GM12892 (cell line): ENCODE measurements around the gene GNAL. TPM values are rescaled to one million over a fixed set of nuclear protein-coding genes. Genes with fewer than 3 reads are reported as not detected.
"Not testable (repeated sequence)": the region's sequence is repeated elsewhere in the genome, so short reads cannot be mapped to it uniquely, and the experiment has no call there.

Source experiments
- DNase-seq: peaks from one replicate; pipeline ENCODE4 v3.0.0; 2011; ENCODE audit not compliant: insufficient read length
- FAIRE-seq: peaks from 2 replicates; lab custom pipeline; 2011; peaks lifted over from hg19 to GRCh38; lab: Jason Lieb, UNC
- POLR2A ChIP-seq: IDR thresholded peaks from 2 replicates; pipeline ENCODE4 v1.6.1; 2011; ENCODE audit warnings: low read depth, low read length, control low read depth
- POLR2AphosphoS5 ChIP-seq: IDR thresholded peaks from 2 replicates; pipeline ENCODE4 v1.6.1; 2011; ENCODE audit warnings: low read depth, low read length, control low read depth
- TAF1 ChIP-seq: IDR thresholded peaks from 2 replicates; pipeline ENCODE4 v1.6.1; 2011; ENCODE audit warnings: low read depth, mild to moderate bottlenecking, control low read depth, low read length, borderline replicate concordance
- polyA plus RNA-seq: library from polyadenylated mRNA; unstranded; fragments of >200 nt; gene quantifications from one replicate; pipeline ENCODE4 v1.2.1, GENCODE V29; 2012; ENCODE audit warnings: missing spikeins, inconsistent platforms; ENCODE audit not compliant: missing spikeins

Gene GNAL
- polyA plus RNA-seq, result 0.30 TPM

- FAIRE-seq (peak; percentile 63), DNase-seq (peak; percentile 48)
- TF ChIP-seq TAF1, result no peak
- no peak for TF ChIP-seq POLR2A
- no peak for TF ChIP-seq POLR2AphosphoS5
These were observed at the start of gene GNAL for GRCh38 chr18:11688972-11689668. Gene GNAL (plus strand): TSS chr18:11689264. CDS start chr18:11689564, 300 bp downstream.

DNA sequence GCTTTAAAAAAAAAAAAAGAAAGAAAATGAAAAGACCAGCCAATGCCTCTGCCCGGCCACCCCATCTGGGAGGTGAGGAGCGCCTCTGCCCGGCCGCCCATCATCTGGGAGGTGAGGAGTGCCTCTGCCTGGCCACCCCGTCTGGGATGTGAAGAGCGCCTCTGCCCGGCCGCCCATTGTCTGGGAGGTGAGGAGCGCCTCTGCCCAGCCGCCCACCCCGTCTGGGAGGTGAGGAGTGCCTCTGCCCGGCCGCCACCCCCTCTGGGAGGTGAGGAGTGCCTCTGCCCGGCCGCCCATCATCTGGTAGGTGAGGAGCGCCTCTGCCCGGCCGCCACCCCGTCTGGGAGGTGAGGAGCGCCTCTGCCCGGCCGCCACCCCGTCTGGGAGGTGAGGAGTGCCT lies 41.8 kb upstream of the GNAL start:
- DNase-seq, FAIRE-seq: not testable (repeated sequence)

DNA sequence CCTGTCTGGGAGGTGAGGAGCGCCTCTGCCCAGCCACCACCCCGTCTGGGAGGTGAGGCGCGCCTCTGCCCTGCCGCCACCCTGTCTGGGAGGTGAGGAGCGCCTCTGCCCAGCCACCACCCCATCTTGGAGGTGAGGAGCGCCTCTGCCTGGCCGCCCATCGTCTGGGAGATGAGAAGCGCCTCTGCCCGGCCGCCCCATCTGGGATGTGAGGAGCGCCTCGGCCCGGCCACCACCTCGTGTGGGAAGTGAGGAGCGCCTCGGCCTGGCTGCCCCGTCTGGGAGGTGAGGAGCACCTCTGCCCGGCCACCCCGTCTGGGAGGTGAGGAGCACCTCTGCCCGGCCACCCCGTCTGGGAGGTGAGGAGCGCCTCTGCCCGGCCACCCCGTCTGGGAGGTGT lies 41.3 kb upstream of the GNAL start:
- FAIRE-seq, result not testable (repeated sequence)

DNA sequence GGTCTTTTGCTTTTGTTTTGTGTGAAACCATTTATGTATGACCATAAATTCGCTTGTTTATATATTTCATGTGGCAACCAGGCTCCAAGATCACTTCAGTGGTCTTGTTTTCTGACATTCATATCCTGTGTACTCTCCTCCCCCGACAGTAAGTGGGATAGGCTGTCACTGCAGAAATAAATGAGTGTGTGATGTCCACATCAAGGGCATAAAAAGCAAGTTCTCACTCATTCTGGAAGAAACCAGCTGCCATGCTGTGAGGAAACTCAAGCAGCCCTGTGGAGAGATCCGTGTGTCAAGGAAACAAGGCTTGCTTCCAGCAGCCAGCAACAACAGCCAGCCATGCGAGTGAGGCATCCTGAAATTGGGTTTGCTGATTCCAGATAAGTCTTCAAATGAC lies 39.2 kb upstream of the GNAL start:
- FAIRE-seq (no peak), DNase-seq (no peak)
- TF ChIP-seq POLR2AphosphoS5, result no peak
- no peak for TF ChIP-seq POLR2A
- TF ChIP-seq TAF1, result no peak

More for the DNA sequence above, 41.3 kb upstream of the GNAL start:
- not testable (repeated sequence) for DNase-seq

DNA sequence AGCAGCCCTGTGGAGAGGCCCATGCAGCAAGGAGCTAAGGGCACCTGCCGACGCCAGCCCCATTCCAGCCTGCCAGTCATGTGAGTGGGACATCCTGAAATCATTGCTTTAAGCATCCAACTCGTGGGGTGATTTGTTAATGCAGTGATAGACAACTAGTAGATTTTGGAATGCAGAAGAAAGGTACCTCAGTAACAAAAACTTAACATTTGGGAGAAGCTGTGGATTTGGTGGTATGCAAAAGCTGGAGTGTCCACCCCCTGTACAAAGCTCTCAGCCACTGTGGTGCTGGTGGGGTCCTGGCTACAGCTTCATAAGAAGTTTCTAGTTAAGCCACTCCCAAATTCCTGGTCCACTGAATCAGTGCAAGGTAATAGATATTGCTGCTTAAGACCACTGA lies 37.2 kb upstream of the GNAL start:
- FAIRE-seq (no peak), DNase-seq (no peak)
- no peak for TF ChIP-seq POLR2AphosphoS5
- TF ChIP-seq TAF1, result no peak
- no peak for TF ChIP-seq POLR2A

- TF ChIP-seq TAF1 (no peak), POLR2A (no peak), POLR2AphosphoS5 (no peak)
- FAIRE-seq, result no peak
These were observed 35.5 kb upstream of the GNAL start for GRCh38 chr18:11653521-11653920.

GRCh38 chr18:11654736-11655605 lies 34.1 kb upstream of the GNAL start:
- no peak for FAIRE-seq
- DNase-seq, result peak; percentile 40
- TF ChIP-seq POLR2A, result no peak
- no peak for TF ChIP-seq POLR2AphosphoS5
- TF ChIP-seq TAF1, result no peak

More at GRCh38 chr18:11653521-11653920, 35.5 kb upstream of the GNAL start:
- no peak for DNase-seq

- DNase-seq (no peak), FAIRE-seq (no peak)
- no peak for TF ChIP-seq TAF1
- TF ChIP-seq POLR2AphosphoS5, result no peak
- no peak for TF ChIP-seq POLR2A
These were observed 33.5 kb upstream of the GNAL start for GRCh38 chr18:11655606-11655932.

- FAIRE-seq, result no peak
- no peak for DNase-seq
- TF ChIP-seq TAF1 (no peak), POLR2A (no peak), POLR2AphosphoS5 (no peak)
These were observed 31.9 kb upstream of the GNAL start for GRCh38 chr18:11657152-11657551.

GRCh38 chr18:11657554-11657953 lies 31.5 kb upstream of the GNAL start:
- no peak for FAIRE-seq
- no peak for TF ChIP-seq POLR2AphosphoS5
- TF ChIP-seq POLR2A, result no peak
- TF ChIP-seq TAF1, result no peak
- no peak for DNase-seq

GRCh38 chr18:11658019-11658418 lies 31.0 kb upstream of the GNAL start:
- TF ChIP-seq POLR2AphosphoS5 (no peak), POLR2A (no peak), TAF1 (no peak)
- DNase-seq, result no peak
- no peak for FAIRE-seq

- DNase-seq (no peak), FAIRE-seq (no peak)
- TF ChIP-seq POLR2AphosphoS5, result no peak
- TF ChIP-seq TAF1, result no peak
- no peak for TF ChIP-seq POLR2A
These were observed 30.1 kb upstream of the GNAL start for GRCh38 chr18:11658989-11659388.
